Stimulated activated CD8-positive, alpha-beta memory T cell treated with anti-CD3 and anti-CD28 coated beads, Interleukin-7, amount 100 ng/mL, for 1 hour (primary cell): ENCODE results near the gene ABCA1.
"Not testable (repeated sequence)": the region's sequence is repeated elsewhere in the genome, so short reads cannot be mapped to it uniquely, and the experiment has no call there.

ENCODE experiments used
- DNase-seq, 2 donors: peaks; one replicate each; pipeline ENCODE4 v3.0.0-alpha.2; 2020; ENCODE audit warnings: low read depth in 2 of 2

The ABCA1 gene, protein sequence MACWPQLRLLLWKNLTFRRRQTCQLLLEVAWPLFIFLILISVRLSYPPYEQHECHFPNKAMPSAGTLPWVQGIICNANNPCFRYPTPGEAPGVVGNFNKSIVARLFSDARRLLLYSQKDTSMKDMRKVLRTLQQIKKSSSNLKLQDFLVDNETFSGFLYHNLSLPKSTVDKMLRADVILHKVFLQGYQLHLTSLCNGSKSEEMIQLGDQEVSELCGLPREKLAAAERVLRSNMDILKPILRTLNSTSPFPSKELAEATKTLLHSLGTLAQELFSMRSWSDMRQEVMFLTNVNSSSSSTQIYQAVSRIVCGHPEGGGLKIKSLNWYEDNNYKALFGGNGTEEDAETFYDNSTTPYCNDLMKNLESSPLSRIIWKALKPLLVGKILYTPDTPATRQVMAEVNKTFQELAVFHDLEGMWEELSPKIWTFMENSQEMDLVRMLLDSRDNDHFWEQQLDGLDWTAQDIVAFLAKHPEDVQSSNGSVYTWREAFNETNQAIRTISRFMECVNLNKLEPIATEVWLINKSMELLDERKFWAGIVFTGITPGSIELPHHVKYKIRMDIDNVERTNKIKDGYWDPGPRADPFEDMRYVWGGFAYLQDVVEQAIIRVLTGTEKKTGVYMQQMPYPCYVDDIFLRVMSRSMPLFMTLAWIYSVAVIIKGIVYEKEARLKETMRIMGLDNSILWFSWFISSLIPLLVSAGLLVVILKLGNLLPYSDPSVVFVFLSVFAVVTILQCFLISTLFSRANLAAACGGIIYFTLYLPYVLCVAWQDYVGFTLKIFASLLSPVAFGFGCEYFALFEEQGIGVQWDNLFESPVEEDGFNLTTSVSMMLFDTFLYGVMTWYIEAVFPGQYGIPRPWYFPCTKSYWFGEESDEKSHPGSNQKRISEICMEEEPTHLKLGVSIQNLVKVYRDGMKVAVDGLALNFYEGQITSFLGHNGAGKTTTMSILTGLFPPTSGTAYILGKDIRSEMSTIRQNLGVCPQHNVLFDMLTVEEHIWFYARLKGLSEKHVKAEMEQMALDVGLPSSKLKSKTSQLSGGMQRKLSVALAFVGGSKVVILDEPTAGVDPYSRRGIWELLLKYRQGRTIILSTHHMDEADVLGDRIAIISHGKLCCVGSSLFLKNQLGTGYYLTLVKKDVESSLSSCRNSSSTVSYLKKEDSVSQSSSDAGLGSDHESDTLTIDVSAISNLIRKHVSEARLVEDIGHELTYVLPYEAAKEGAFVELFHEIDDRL (N-terminal part only)

DNA sequence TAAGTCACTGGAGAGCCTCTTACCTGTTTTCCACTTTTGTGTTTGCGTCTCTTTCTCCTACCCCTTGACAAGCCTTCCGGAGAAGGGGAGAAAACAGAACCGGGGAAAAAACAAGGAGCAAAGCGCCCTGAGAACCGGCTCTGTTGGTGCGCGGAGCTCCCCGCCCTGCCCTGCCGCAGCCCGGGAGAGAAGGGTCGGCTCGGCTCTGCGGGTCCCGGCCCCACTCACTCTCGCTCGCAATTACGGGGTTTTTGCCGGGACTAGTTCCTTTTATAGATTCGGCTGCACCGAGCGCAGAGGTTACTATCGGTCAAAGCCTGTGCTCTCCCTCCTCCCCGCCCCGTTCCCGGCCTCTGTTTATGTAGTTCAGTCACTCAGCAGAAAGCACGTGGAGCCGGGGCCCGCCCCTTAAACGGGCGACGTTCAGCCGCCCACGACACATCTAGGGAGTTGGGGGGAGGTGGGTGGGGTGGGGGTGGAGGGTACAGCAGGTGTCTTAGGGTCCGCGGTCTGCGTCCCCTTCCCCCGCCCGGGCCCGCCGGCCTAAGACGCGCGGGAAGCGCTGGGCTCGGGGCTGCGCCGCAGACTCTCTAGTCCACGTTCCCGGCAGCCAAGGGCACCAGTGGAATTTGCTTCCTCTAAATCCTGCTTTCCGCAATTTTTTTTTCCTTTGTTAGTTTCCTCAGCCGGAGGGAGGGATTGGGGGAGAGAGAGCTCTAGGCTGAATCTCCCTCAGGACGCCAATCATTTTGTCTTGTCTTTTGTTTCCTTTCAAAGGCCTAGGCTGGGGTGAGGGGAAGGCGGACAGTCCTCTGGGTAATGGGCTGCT, at the start of gene ABCA1:
Gene ABCA1 (minus strand): TSS at position 244 of the 829 bp plus-strand sequence. CDS start 24,476 bp downstream, outside the sequence.
- DNase-seq = peak; percentile 13 to 32

DNA sequence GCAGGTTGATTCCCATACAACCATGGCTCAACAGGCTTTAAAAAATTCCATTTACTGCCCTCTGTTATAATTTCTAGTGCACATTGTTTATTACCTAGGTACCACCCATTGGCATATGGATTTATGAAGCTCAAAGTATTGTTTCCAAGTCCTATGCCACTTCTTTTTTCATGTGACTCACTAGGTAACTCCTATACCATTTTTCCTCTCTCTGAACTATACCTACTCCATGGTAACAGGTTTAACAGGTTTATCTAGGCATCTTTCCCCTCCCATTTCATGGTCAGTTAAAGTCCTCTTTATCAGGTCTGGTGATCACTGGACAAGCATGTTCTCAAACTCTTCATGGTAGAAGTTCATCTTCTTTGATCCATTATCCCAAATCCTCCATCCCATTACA, 49.6 kb upstream of the ABCA1 start:
- no peak for DNase-seq

DNA sequence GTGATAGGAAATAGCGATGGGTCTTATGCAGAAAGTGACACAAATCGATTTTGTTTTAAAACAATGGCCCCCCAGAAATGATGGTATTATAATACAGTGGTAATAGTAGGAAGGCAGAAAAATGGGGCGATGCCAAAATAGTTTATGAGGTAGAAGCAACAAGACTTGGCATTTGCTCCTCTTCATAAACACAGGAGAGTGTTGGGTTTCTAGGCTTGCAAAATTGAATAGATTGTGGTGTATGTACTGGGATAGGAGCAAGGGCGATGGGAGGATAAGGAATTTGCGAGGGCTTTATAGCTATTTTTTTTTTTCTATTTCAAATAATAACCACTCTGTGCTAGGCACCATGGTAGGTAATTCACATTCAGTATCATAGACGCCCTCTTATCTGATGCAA, 49.2 kb upstream of the ABCA1 start:
- DNase-seq = no peak

DNA sequence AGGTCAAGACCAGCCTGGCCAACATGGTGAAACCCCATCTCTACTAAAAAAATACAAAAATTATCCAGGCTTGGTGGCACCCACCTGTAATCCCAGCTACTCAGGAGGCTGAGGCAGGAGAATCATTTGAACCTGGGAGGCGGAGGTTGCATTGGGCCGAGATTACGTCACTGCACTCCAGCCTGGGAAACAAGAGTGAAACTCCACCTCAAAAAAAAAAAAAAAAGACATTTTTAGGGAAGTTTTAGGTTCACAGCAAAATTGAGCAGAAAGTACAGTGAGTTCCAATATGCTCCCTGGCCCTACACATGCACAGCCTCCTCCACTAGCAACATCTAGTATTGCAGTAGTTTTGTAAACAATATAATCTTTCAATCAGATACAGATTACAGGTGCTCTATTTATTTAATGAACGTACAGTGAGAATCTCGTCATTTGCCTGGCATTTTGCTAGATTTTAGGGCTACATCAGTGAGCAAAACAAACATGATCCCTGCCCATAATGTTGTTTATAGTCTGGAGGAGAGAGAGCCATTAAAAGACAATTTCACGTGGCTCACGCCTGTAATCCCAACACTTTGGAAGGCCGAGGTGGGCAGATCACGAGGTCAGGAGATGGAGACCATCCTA, 48.1 kb upstream of the ABCA1 start:
- not testable (repeated sequence) for DNase-seq

DNA sequence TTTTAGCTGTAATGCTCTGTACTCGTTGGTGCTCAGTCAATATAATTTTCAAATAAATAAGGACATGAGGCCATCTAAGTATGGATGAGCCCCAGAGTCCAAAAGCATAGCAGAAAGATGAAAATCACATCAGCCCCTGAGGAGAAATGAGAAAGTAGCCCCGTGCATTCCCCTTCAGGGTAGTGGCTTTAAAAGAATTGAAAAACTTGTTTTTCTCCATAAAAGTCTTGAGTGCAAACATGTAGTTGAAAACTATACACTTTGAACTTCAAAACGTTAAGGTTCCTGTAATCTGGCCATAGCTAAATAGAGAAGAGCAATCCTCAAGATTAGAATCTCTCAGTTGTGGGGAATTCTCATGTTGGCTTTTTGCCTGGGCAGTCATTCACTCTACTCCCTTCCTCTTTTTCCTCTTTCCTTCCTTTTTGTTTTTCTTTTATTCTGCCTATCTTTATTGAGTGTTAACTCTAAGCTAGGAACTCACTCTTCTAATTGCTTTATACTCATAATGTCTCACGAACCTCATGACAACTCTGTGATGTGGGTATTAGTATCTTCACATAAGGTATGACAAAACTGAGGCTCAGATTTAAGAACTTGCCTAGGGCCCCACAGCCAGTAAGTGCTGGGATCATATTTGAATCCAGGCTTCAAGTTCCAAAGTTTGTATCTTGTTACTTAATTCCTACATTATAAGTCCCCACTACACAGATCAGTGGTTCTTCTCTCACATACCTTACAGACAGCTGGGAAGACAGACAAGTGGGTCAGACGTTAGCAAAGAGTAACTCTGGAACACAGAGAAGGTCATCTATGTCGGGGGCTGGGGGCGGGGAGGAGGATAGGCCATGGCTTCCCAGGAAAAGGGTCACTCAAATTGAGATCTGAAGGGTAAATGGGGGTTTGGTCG, 46.4 kb upstream of the ABCA1 start:
- no peak for DNase-seq

DNA sequence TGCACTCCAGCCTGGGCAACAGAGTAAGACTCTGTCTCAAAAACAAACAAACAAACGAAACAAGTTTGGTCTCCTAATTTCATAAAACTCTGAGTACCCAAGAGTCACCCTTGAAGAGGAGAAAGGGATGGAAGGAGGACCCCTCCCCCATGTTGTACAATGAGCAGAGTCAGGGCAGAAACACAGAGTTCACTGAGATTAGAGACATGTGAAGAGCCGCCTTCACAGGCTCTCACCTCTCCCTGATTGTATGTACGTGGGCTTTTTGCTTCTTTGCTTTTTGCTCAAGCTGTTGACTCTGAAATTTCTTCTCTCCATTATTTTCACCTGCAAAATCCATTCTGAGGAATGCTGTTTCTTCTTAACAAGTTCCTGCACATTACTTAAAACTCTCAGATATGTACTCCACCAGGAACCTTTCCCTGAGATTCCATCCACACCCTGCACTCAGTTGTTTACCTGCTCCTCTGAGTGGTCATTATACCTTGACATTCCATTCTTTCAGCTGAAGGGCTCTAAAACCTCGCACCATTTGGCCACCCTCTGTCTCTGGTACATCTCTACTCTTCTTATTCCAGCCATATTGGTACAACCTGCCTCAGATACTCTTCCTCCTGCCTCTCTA, 44.4 kb upstream of the ABCA1 start:
- DNase-seq = no peak

DNA sequence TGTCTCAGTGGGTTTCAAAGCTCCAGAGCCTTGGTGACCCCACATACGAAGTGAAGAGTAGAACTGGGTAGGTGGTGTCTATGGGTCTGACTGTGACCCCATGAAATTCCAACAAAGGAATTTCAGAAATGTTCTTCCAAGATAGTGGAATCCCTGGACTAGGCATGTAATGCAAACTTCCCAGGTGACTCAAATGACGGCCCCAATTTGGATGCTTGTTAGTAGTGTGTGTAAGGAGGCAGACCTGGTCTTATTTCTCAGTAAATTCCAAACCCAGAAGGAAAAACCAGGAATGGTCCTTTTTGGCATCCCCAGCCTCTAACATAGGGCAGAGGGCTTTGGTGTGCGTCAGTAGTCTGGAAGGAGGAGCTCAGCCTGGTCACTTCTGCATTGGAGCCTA, 43.6 kb upstream of the ABCA1 start:
- DNase-seq = no peak

DNA sequence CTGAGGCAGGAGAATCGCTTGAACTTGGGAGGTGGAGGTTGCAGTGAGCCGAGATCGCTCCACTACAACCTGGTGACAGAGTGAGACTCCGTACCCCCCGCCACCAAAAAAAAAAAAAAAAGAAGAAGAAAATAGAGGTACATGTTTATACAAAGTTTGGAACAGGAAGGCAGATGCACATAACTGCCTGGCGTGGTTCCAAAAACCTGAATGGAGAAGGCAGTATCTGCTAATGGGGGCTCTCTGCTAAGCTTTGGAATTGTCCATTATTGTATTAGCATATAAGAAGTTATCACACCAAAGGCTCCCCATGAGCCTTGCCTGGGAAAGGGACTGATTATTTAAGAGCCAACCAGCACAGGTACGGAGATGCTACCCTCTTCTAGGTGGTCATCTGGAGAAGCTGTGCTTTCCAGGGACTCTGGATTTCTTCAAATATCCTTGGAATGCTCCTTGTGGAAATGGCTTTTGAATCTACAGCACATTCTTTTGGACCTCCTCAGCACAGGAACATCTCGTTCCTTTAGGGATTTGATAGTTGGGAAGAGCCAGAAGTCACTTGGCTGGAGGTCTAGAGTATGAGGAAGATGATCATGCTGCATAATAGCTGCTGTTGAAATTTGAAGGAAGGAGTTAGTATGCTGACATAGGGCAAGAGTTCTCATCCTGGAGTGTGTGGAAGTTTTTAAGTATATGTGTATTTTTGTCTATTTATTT, 42.5 kb upstream of the ABCA1 start:
- no peak for DNase-seq

DNA sequence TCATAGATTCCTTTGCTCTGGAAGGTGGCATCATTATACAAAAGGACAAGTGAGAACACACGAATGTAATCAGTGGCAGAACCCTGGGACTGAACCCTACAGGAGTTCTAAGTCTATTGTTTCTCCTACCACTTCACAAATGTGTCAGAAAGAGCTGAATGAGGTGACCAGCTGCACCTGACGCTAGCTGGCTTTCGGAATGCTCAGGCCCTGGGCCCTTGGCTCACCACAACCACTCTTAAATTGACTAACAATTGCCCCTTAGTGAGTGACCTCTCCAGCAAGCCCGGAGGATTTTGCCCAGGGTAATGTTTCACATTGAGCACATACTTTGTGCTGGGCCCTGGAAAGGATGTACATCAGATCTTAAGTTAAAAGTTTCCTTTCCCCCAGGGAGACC, 41.2 kb upstream of the ABCA1 start:
- DNase-seq = no peak

DNA sequence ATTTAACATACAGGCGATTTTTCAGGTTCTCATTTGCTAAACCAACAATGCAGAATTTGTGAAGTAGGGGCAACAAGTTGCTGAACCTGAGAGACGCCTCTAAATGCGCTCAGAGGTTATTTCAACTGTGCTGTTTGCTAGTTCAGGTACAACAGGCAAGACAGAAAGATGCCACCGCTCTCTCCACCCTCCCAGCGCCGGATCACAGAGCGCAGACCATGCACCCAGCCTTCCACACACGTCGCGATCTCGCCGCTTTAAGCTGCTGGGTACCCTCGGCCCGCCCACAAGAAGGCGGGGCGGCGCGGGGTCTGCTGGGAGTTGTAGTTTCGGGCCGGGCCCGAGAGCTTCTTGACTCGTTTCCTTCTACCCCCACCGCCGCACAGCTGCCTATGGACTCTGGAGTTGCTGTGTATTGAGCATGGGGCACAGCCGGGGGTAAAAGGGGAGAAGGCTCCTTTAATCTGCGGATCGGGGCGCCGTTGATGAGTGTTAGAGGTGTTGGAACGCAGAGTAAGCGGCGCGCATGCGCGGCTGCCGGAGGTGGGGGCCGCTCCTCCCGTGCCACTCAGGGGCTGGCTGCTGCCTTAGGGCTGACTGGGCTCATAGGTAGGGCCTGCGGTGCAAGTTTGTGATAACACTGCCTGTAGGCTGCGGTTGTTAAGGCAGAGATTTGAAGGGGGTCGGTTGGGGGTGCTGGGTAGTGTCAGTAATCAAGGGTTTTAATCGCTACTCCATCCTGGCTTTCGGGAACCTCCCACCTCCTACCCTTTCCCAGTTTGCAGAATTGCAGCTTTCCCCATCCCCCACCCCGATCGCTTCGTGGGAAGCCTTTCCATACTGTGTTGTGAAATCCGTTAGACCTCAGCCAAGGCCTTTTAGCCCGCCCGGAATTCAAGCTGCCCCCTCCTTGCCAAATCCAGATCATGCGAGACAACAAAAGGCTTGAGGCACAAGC, 40.3 kb upstream of the ABCA1 start:
- DNase-seq = peak; percentile 61 to 74

DNA sequence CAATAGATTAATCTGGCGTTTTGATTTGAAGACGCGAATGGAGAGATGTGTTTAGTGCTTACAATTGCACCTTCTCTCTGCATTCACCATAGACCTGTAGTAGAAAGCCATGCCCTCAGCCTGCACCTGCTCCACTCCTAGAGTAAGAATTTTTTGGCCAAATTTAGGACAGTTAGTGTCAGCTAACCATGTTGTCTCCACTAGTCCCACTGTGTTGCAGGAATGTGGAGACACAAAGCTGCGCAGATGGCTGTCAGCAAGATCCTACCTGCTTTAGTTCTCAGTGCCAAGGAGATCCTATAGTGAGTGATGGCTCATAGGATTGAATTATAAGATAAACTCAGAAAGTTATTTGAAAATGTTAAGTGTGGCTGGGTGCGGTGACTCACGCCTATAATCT, 35.1 kb upstream of the ABCA1 start:
- DNase-seq = no peak

DNA sequence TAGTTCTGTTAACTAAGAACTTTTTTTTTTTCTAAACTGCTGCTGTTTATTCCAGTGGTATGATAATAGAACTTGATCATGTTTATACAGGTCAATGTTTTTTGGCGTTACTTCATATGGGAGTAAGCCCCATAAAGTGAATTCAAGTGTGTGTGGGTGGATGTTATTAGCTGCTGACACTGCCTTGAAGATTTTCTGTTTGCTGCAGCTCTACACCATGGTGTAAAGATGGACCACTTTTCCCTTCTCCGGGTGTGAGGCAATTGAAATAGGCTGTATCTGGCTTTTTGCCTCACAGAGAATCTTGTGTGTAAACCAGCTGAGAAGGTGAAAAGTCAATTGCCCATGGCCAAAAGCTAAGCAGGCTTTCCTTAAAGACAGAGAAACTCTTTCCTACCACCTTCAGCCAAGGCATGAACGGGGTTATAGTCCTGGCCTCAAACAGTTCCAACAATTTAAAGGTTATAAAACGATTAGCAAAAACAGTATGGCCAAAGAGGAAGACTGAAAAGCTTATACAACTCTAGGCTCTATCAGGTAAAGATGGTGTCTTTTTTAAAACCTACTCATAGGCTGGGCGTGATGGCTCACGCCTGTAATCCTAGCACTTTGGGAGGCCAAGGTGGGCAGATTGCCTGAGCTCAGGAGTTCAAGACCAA, 33.9 kb upstream of the ABCA1 start:
- no peak for DNase-seq

DNA sequence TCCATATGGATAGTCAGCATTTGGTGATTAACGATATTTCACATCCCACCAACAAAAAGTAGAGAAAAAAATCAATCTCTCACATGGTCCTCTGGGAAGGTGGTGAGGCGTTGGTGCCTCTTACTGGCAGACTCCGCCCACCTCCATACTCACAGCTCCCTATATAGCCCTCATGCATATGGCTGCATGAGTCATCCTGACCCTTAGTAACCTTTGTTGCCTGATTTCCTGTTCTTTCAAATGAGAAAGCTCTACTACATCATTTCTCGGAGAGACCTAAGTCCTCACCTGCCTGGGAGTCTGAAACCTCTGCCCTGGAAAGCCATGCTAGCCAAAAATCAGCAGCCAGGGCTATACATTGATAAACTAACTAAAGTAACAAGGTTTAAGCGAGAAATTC, 33.3 kb upstream of the ABCA1 start:
- DNase-seq = no peak

DNA sequence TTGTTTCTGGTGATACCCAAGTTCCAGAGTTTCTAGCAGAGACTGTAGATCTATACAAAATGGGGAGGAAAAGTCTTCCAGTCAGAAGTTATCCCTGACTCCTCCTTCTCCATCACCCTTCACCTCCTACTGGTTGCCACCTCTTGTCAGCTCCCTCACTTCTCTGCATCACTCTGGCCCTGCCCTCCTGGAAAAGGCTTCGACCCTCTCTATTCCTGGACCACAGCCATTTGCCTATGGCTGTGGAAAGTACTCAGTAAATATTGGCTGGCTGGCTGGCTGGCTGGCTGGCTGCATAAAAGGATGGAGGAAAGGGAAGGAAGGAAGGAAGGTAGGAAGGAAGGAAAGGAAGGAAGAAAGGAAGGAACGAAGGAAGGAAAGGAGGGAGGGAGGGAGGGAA, 32.7 kb upstream of the ABCA1 start:
- DNase-seq = no peak

DNA sequence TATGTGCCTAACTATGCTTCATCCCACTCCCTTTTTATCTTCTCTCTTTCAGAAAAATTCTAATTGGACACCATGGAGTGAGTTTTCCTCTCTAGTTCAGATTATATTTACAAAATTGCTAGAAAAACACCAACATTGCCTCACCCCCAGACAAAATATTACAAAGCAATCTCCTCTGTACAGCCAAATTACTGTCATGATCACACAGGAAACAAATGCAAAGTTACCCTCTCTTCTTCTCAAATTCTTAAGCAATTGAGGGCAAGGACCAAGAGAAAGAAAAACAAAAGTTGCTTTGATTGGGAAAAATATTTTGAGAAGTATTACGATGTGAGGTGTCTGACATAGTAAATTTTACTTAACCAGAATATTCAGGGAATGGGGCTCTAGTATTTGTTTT, 30.8 kb upstream of the ABCA1 start:
- no peak for DNase-seq

DNA sequence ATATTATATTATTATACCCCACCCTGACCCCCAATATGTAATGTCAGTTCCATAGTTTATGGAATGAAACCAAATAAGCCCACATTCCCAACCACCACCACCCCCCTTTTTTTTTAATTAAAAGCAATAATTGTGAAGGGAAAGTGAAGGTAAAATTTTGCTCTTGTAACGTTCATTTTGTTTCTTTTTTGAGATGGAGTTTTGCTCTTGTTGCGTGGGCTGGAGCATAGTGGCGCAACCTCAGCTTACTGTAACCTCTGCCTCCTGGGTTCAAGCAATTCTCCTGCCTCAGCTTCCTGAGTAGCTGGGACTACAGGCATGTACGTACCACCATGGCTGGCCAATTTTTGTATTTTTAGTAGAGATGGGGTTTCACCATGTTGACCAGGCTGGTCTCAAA, 30.1 kb upstream of the ABCA1 start:
- not testable (repeated sequence) for DNase-seq

DNA sequence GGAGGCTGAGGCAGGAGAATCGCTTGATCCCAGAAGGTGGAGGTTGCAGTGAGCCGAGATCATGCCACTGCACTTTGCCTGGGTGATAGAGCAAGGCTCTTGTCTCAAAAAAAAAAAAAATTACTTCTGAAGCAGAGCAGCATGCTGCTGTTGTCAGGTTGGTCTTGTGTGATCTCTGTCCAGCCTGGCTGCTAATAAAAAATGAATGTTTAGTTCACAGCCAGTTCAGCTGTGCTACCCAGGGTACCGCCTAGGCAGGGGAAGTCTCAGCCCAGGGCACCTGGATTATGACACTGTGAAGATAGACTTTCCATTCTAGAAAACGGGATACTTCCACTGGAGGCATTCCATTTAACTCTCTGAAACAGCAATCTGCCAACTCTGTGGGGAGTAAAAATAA, 23.5 kb upstream of the ABCA1 start:
- no peak for DNase-seq
